DMS 273 (cell line): ENCODE data around the gene MEGF11.

Experiments used
- DNase-seq: peaks from one replicate; lab custom pipeline; 2025; ENCODE audit not compliant: unreplicated experiment; lab: John Stamatoyannopoulos, UW

Gene MEGF11

GRCh38 chr15:65953622-65954021 lies 299.9 kb downstream of the MEGF11 start:
- no peak for DNase-seq

- peak; percentile 14 for DNase-seq
These were observed 301.0 kb downstream of the MEGF11 start for GRCh38 chr15:65952391-65953053.

GRCh38 chr15:65951007-65951406 lies 302.5 kb downstream of the MEGF11 start:
- DNase-seq: no peak

GRCh38 chr15:65949491-65949890 lies 304.1 kb downstream of the MEGF11 start:
- no peak for DNase-seq

- no peak for DNase-seq
These were observed 304.5 kb downstream of the MEGF11 start for GRCh38 chr15:65949011-65949410.

GRCh38 chr15:65948383-65948782 lies 305.2 kb downstream of the MEGF11 start:
- no peak for DNase-seq

GRCh38 chr15:65947041-65947440 lies 306.5 kb downstream of the MEGF11 start:
- no peak for DNase-seq

GRCh38 chr15:65945616-65946015 lies 307.9 kb downstream of the MEGF11 start:
- DNase-seq: no peak

GRCh38 chr15:65944404-65944803 lies 309.1 kb downstream of the MEGF11 start:
- no peak for DNase-seq

GRCh38 chr15:65942436-65942835 lies 311.1 kb downstream of the MEGF11 start:
- no peak for DNase-seq

- no peak for DNase-seq
These were observed 313.0 kb downstream of the MEGF11 start for GRCh38 chr15:65940618-65940909.

- no peak for DNase-seq
These were observed 313.5 kb downstream of the MEGF11 start for GRCh38 chr15:65939901-65940617.

- no peak for DNase-seq
These were observed 314.9 kb downstream of the MEGF11 start for GRCh38 chr15:65938604-65939003.

- no peak for DNase-seq
These were observed 316.1 kb downstream of the MEGF11 start for GRCh38 chr15:65937476-65937875.

GRCh38 chr15:65937054-65937453 lies 316.5 kb downstream of the MEGF11 start:
- DNase-seq: no peak

- DNase-seq: no peak
These were observed 317.3 kb downstream of the MEGF11 start for GRCh38 chr15:65936282-65936681.

GRCh38 chr15:65935391-65935790 lies 318.2 kb downstream of the MEGF11 start:
- DNase-seq: no peak

GRCh38 chr15:65931221-65931620 lies 322.3 kb downstream of the MEGF11 start:
- DNase-seq: no peak

GRCh38 chr15:65930134-65930533 lies 323.4 kb downstream of the MEGF11 start:
- no peak for DNase-seq

GRCh38 chr15:65929573-65929972 lies 324.0 kb downstream of the MEGF11 start:
- DNase-seq: no peak

- no peak for DNase-seq
These were observed 326.0 kb downstream of the MEGF11 start for GRCh38 chr15:65927545-65927944.

- no peak for DNase-seq
These were observed 326.7 kb downstream of the MEGF11 start for GRCh38 chr15:65926899-65927298.

- no peak for DNase-seq
These were observed 327.1 kb downstream of the MEGF11 start for GRCh38 chr15:65926459-65926858.
